HepG2 (cell line): Measurements from ENCODE around the gene MAGI1. TPM values are rescaled to one million over a fixed set of nuclear protein-coding genes. Genes with fewer than 3 reads are reported as not detected.

Experiments used
- HOXA5 ChIP-seq: sonication (generic); formaldehyde crosslinking; IDR thresholded peaks from 2 replicates; pipeline ENCODE4 v1.4.0; 2020; ENCODE audit warnings: missing genetic modification reagents
- IKZF5 ChIP-seq: IDR thresholded peaks from 2 replicates; pipeline ENCODE4 v1.6.1; 2018; ENCODE audit warnings: missing genetic modification reagents, mild to moderate bottlenecking, missing compliant biosample characterization
- SNAPC4 ChIP-seq: sonication (generic); formaldehyde crosslinking; IDR thresholded peaks from 2 replicates; pipeline ENCODE4 v1.4.0; 2020; ENCODE audit warnings: mild to moderate bottlenecking, missing genetic modification reagents
- TARDBP ChIP-seq: sonication (generic); formaldehyde crosslinking; IDR thresholded peaks from 2 replicates; pipeline ENCODE4 v1.8.0; 2022; ENCODE audit warnings: mild to moderate bottlenecking, missing genetic modification reagents
- polyA plus RNA-seq, 8 experiments: library from polyadenylated mRNA; depleted of rRNA in 3 of 8; stranded (reverse) in 7 of 8; unstranded in 1 of 8; fragments of >200 nt; fragmentation: Illumina TruSeq in 4 of 8; extraction: Trizol in 4 of 8; gene quantifications; 2 replicates each; pipeline versions ENCODE4 v1.2.1 to v1.2.3, GENCODE V29; 2011 to 2016; ENCODE audit warnings: low read depth in 4 of 8, missing spikeins in 1 of 8, mixed read lengths in 1 of 8; ENCODE audit not compliant: insufficient read depth in 1 of 8
- total RNA-seq, 5 experiments: library from RNA; depleted of rRNA; stranded (reverse); fragments of >200 nt; fragmentation: Illumina TruSeq; extraction: Trizol; gene quantifications; 2 replicates each; pipeline ENCODE4 v1.2.3, GENCODE V29; 2016; ENCODE audit warnings: low read depth in 1 of 5
- TF ChIP-seq, protein P1 (sequence below): sonication (generic); formaldehyde crosslinking; IDR thresholded peaks from 2 replicates; pipeline ENCODE4 v1.4.0; 2020; ENCODE audit warnings: missing genetic modification reagents, borderline replicate concordance

The MAGI1 gene
- total and polyA plus RNA-seq, 2 of the 13 experiments (the other 11 are each of a cell fraction or from before 2014, with no cell fraction given): 22.2 to 26.0 TPM

DNA sequence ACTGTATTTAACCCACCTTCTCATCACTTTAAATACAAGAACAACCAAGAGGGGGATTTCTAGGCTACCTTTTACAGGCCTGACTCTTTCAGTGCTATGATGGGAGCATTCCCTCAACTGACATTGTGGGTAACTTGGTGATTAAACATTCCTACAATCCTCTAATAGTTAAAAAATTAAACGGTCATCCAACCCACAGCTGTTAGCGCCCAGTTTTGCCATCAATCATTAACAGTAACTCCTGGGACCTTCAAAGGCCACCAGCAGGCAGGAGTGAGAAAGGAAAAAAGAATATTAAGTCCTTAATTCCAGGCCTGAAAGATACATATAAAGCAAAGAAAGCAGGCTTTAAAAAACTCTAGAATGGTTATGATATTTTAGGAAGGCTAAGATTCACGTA lies 512.1 kb downstream of the MAGI1 start (continued):
- no peak for TF ChIP-seq SNAPC4
- no peak for TF ChIP-seq IKZF5 (CRISPR knock-in tag)
- TF ChIP-seq TARDBP (CRISPR knock-in tag): no peak
- TF ChIP-seq HOXA5 (CRISPR knock-in tag): no peak
- TF ChIP-seq, protein P1, sequence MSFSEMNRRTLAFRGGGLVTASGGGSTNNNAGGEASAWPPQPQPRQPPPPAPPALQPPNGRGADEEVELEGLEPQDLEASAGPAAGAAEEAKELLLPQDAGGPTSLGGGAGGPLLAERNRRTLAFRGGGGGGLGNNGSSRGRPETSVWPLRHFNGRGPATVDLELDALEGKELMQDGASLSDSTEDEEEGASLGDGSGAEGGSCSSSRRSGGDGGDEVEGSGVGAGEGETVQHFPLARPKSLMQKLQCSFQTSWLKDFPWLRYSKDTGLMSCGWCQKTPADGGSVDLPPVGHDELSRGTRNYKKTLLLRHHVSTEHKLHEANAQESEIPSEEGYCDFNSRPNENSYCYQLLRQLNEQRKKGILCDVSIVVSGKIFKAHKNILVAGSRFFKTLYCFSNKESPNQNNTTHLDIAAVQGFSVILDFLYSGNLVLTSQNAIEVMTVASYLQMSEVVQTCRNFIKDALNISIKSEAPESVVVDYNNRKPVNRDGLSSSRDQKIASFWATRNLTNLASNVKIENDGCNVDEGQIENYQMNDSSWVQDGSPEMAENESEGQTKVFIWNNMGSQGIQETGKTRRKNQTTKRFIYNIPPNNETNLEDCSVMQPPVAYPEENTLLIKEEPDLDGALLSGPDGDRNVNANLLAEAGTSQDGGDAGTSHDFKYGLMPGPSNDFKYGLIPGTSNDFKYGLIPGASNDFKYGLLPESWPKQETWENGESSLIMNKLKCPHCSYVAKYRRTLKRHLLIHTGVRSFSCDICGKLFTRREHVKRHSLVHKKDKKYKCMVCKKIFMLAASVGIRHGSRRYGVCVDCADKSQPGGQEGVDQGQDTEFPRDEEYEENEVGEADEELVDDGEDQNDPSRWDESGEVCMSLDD: no peak
